GM23248 (cell line): ENCODE measurements around the gene OR5AL1. TPM values are rescaled to one million over a fixed set of nuclear protein-coding genes. Genes with fewer than 3 reads are reported as not detected.

Source experiments
- DNase-seq: peaks from one replicate; pipeline ENCODE4 v3.0.0-alpha.2; 2015
- H2AFZ ChIP-seq: fragments of 200-600 bp; sonication (generic); 2 replicates; pipeline ENCODE4 v1.6.1; 2016; ENCODE audit warnings: antibody characterized with exemption
- H3F3A ChIP-seq: fragments of 200-600 bp; sonication (generic); 2 replicates; pipeline ENCODE4 v1.6.1; 2016; ENCODE audit warnings: mild to moderate bottlenecking, antibody characterized with exemption, mixed run types; ENCODE audit not compliant: insufficient read depth
- H3K27ac ChIP-seq: fragments of 200-600 bp; sonication (generic); 2 replicates; pipeline ENCODE4 v1.5.1; 2016; ENCODE audit warnings: mild to moderate bottlenecking
- H3K27me3 ChIP-seq: fragments of 200-600 bp; sonication (generic); replicated peaks from 2 replicates; pipeline ENCODE4 v1.6.1; 2016; ENCODE audit warnings: mild to moderate bottlenecking; ENCODE audit not compliant: insufficient read depth
- H3K36me3 ChIP-seq: fragments of 200-600 bp; sonication (generic); 2 replicates; pipeline ENCODE4 v1.6.1; 2016; ENCODE audit warnings: low read depth, mild to moderate bottlenecking
- H3K4me1 ChIP-seq: fragments of 200-600 bp; sonication (generic); 2 replicates; pipeline ENCODE4 v1.6.1; 2016; ENCODE audit warnings: mild to moderate bottlenecking; ENCODE audit not compliant: insufficient read depth
- H3K4me2 ChIP-seq: fragments of 200-600 bp; sonication (generic); one replicate; pipeline ENCODE4 v1.6.1; 2016; ENCODE audit warnings: mild to moderate bottlenecking; ENCODE audit not compliant: unreplicated experiment
- H3K4me3 ChIP-seq: fragments of 200-600 bp; sonication (generic); 2 replicates; pipeline ENCODE4 v1.5.1; 2016; ENCODE audit warnings: mild to moderate bottlenecking
- H3K79me2 ChIP-seq: fragments of 200-600 bp; sonication (generic); 2 replicates; pipeline ENCODE4 v1.6.1; 2016; ENCODE audit warnings: mild to moderate bottlenecking; ENCODE audit not compliant: insufficient read depth
- H3K9ac ChIP-seq: fragments of 200-600 bp; sonication (generic); 2 replicates; pipeline ENCODE4 v1.6.1; 2016; ENCODE audit warnings: mild to moderate bottlenecking
- H3K9me2 ChIP-seq: fragments of 200-600 bp; sonication (generic); 2 replicates; pipeline ENCODE4 v1.6.1; 2016; ENCODE audit warnings: mixed run types, mild to moderate bottlenecking, moderate library complexity; ENCODE audit not compliant: insufficient read depth
- H3K9me3 ChIP-seq: fragments of 200-600 bp; sonication (generic); one replicate; pipeline ENCODE4 v1.6.1; 2017; ENCODE audit warnings: low read depth
- H4K20me1 ChIP-seq: fragments of 200-600 bp; sonication (generic); 2 replicates; pipeline ENCODE4 v1.6.0; 2016; ENCODE audit not compliant: insufficient read depth
- EZH2 ChIP-seq: fragments of 200-600 bp; sonication (generic); IDR thresholded peaks from 2 replicates; pipeline ENCODE4 v1.6.1; 2018; ENCODE audit warnings: antibody characterized with exemption, mild to moderate bottlenecking; ENCODE audit not compliant: insufficient read depth, poor library complexity, severe bottlenecking
- EZH2phosphoT487 ChIP-seq: fragments of 200-600 bp; sonication (generic); IDR thresholded peaks from 2 replicates; pipeline ENCODE4 v1.6.1; 2018; ENCODE audit warnings: antibody characterized with exemption, moderate library complexity, mild to moderate bottlenecking, low read depth; ENCODE audit not compliant: insufficient read depth
- WGBS, 2 experiments: methylation state at CpG; one replicate each; pipeline ENCODE4 v1.1.6; 2015 to 2017; ENCODE audit warnings: low lambda C conversion rate in 2 of 2, low coverage in 1 of 2; ENCODE audit errors: missing lambda C conversion rate in 2 of 2; 5-methylcytosine and 5-hydroxymethylcytosine counted together
- in situ Hi-C: fragments of 300-500 bp; cut with MboI; formaldehyde crosslinking; loops from 2 replicates; pipeline ENCODE4 v1.15.0; 2020
- polyA plus RNA-seq: library from polyadenylated mRNA; unstranded; fragments of >200 nt; fragmentation: Nextera tagmentation; extraction: Ambion mirVana; gene quantifications from 2 replicates; pipeline ENCODE4 v1.2.1, GENCODE V29; 2016
- total RNA-seq: library from RNA; depleted of rRNA; stranded (reverse); fragments of >200 nt; shearing (Covaris generic); gene quantifications from 2 replicates; pipeline ENCODE4 v1.2.3, GENCODE V29; 2014; rRNA removed

OR5AL1 gene
- total and polyA plus RNA-seq, 2 experiments from 2014 or later: not detected

GRCh38 chr11:56404393-56404792 lies 8.1 kb upstream of the OR5AL1 start:
- no peak overlapping the region for H3K9ac ChIP-seq
- no peak overlapping the region for H3K4me2 ChIP-seq
- H2AFZ ChIP-seq: no peak overlapping the region
- no peaks in the 10 kb centered on the region for H3K9me2 ChIP-seq
- no peaks in the 10 kb centered on the region for H3K36me3 ChIP-seq
- H3K4me1 ChIP-seq: no peaks in the 10 kb centered on the region
- H4K20me1 ChIP-seq: no peaks in the 10 kb centered on the region
- H3F3A ChIP-seq: no peaks in the 10 kb centered on the region
- in situ Hi-C loops: no loop called here
- TF ChIP-seq EZH2phosphoT487 (no peak), EZH2 (no peak)
- no peak for DNase-seq
- no peaks in the 10 kb centered on the region for H3K9me3 ChIP-seq
- no peaks in the 10 kb centered on the region for H3K79me2 ChIP-seq
- no peak overlapping the region for H3K27ac ChIP-seq
- 42 to 56% methylated on average over 2 of the region's 2 CpGs for WGBS, 2 experiments
- no peaks in the 10 kb centered on the region for H3K27me3 ChIP-seq
- no peak overlapping the region for H3K4me3 ChIP-seq

- H3K4me2 ChIP-seq: no peak overlapping the region
- no peaks in the 10 kb centered on the region for H3K4me1 ChIP-seq
- H3K36me3 ChIP-seq: no peaks in the 10 kb centered on the region
- H3K27ac ChIP-seq: no peak overlapping the region
- no peaks in the 10 kb centered on the region for H3K9me2 ChIP-seq
- H2AFZ ChIP-seq: no peak overlapping the region
- DNase-seq: no peak
- H3K9me3 ChIP-seq: no peaks in the 10 kb centered on the region
- H3K79me2 ChIP-seq: no peaks in the 10 kb centered on the region
- H3K4me3 ChIP-seq: no peak overlapping the region
- no peak overlapping the region for H3K9ac ChIP-seq
- no peak for TF ChIP-seq EZH2
- TF ChIP-seq EZH2phosphoT487: no peak
- no peaks in the 10 kb centered on the region for H3K27me3 ChIP-seq
- H4K20me1 ChIP-seq: no peaks in the 10 kb centered on the region
- H3F3A ChIP-seq: no peaks in the 10 kb centered on the region
- in situ Hi-C loops: no loop called here
Observed at GRCh38 chr11:56410801-56411200, 1.7 kb upstream of the OR5AL1 start.

GRCh38 chr11:56453521-56453920 lies 41.0 kb downstream of the OR5AL1 start:
- in situ Hi-C loops: no loop called here

GRCh38 chr11:56457076-56457475 lies 44.6 kb downstream of the OR5AL1 start:
- no peak overlapping the region for H3K4me2 ChIP-seq
- no peak overlapping the region for H3K9ac ChIP-seq
- no peaks in the 10 kb centered on the region for H3K27me3 ChIP-seq
- 30 to 31% methylated on average over 1 of the region's 1 CpG for WGBS, 2 experiments
- DNase-seq: no peak
- H3K4me3 ChIP-seq: no peak overlapping the region
- no peak overlapping the region for H3K27ac ChIP-seq
- H3K79me2 ChIP-seq: no peaks in the 10 kb centered on the region
- TF ChIP-seq EZH2phosphoT487 (no peak), EZH2 (no peak)
- H3F3A ChIP-seq: no peaks in the 10 kb centered on the region
- no peaks in the 10 kb centered on the region for H3K9me3 ChIP-seq
- in situ Hi-C loops: no loop called here
- H3K36me3 ChIP-seq: no peaks in the 10 kb centered on the region
- no peaks in the 10 kb centered on the region for H3K4me1 ChIP-seq
- no peaks in the 10 kb centered on the region for H3K9me2 ChIP-seq
- no peaks in the 10 kb centered on the region for H4K20me1 ChIP-seq
- no peak overlapping the region for H2AFZ ChIP-seq

More at GRCh38 chr11:56453521-56453920, 41.0 kb downstream of the OR5AL1 start:
- Histone ChIP-seq H3F3A (no peaks in the 10 kb centered on the region), H3K27ac (no peak overlapping the region), H2AFZ (no peak overlapping the region), H4K20me1 (no peaks in the 10 kb centered on the region), H3K4me2 (no peak overlapping the region), H3K4me1 (no peaks in the 10 kb centered on the region), H3K9me3 (no peaks in the 10 kb centered on the region), H3K79me2 (no peaks in the 10 kb centered on the region), H3K9me2 (no peaks in the 10 kb centered on the region), H3K9ac (no peak overlapping the region), H3K36me3 (no peaks in the 10 kb centered on the region), H3K4me3 (no peak overlapping the region), H3K27me3 (no peaks in the 10 kb centered on the region)
- TF ChIP-seq EZH2phosphoT487: no peak
- no peak for TF ChIP-seq EZH2
- no peak for DNase-seq
- WGBS, 2 experiments: 20% methylated on average over 4 of the region's 4 CpGs

Other genes with a start within 250 kb of the OR5AL1 start
- gene OR5J2, start 236.1 kb upstream of the OR5AL1 start, total RNA-seq: not detected in 2 replicates
- gene OR5J2, start 236.1 kb upstream of the OR5AL1 start, polyA plus RNA-seq: not detected in 2 replicates
- gene OR5T2, start 178.4 kb upstream of the OR5AL1 start, total RNA-seq: not detected in 2 replicates
- gene OR5T2, start 178.4 kb upstream of the OR5AL1 start, polyA plus RNA-seq: not detected in 2 replicates
- not detected in 2 replicates for gene OR5T3, start 160.4 kb upstream of the OR5AL1 start, total RNA-seq
- not detected in 2 replicates for gene OR5T3, start 160.4 kb upstream of the OR5AL1 start, polyA plus RNA-seq
- not detected in 2 replicates for gene OR5T1, start 138.5 kb upstream of the OR5AL1 start, total RNA-seq
- gene OR5T1, start 138.5 kb upstream of the OR5AL1 start, polyA plus RNA-seq: not detected in 2 replicates
- not detected in 2 replicates for gene OR8H1, start 120.4 kb upstream of the OR5AL1 start, total RNA-seq
- not detected in 2 replicates for gene OR8H1, start 120.4 kb upstream of the OR5AL1 start, polyA plus RNA-seq
- not detected in 2 replicates for gene OR8K3, start 97.6 kb upstream of the OR5AL1 start, total RNA-seq
- not detected in 2 replicates for gene OR8K3, start 97.6 kb upstream of the OR5AL1 start, polyA plus RNA-seq
- not detected in 2 replicates for gene OR8K1, start 66.7 kb upstream of the OR5AL1 start, total RNA-seq
- gene OR8K1, start 66.7 kb upstream of the OR5AL1 start, polyA plus RNA-seq: not detected in 2 replicates
- not detected in 2 replicates for gene OR8J1, start 58.4 kb upstream of the OR5AL1 start, total RNA-seq
- gene OR8J1, start 58.4 kb upstream of the OR5AL1 start, polyA plus RNA-seq: not detected in 2 replicates
- not detected in 2 replicates for gene OR8U1, start 37.1 kb upstream of the OR5AL1 start, total RNA-seq
- not detected in 2 replicates for gene OR8U1, start 37.1 kb upstream of the OR5AL1 start, polyA plus RNA-seq
- gene OR5M3, start 60.7 kb downstream of the OR5AL1 start, total RNA-seq: not detected in 2 replicates
- not detected in 2 replicates for gene OR5M3, start 60.7 kb downstream of the OR5AL1 start, polyA plus RNA-seq
- gene OR5M8, start 78.7 kb downstream of the OR5AL1 start, total RNA-seq: not detected in 2 replicates
- gene OR5M8, start 78.7 kb downstream of the OR5AL1 start, polyA plus RNA-seq: not detected in 2 replicates
- not detected in 2 replicates for gene OR5M11, start 130.6 kb downstream of the OR5AL1 start, total RNA-seq
- gene OR5M11, start 130.6 kb downstream of the OR5AL1 start, polyA plus RNA-seq: not detected in 2 replicates
- not detected in 2 replicates for gene OR5M10, start 165.0 kb downstream of the OR5AL1 start, total RNA-seq
- not detected in 2 replicates for gene OR5M10, start 165.0 kb downstream of the OR5AL1 start, polyA plus RNA-seq
- gene OR5M1, start 202.2 kb downstream of the OR5AL1 start, total RNA-seq: not detected in 2 replicates
- gene OR5M1, start 202.2 kb downstream of the OR5AL1 start, polyA plus RNA-seq: not detected in 2 replicates
- gene OR5AP2, start 229.7 kb downstream of the OR5AL1 start, total RNA-seq: not detected in 2 replicates
- gene OR5AP2, start 229.7 kb downstream of the OR5AL1 start, polyA plus RNA-seq: not detected in 2 replicates